Umbilical cord (tissue), 2 donors: ENCODE data around the gene TOGARAM2. TPM values are rescaled to one million over a fixed set of nuclear protein-coding genes. Genes with fewer than 3 reads are reported as not detected.
"Not testable (repeated sequence)": the region's sequence is repeated elsewhere in the genome, so short reads cannot be mapped to it uniquely, and the experiment has no call there.

Experiments
- DNase-seq: peaks from one replicate; pipeline ENCODE4 v3.0.0-alpha.2; 2015; ENCODE audit warnings: low spot score
- total RNA-seq: library from RNA; depleted of rRNA; stranded (reverse); fragments of >200 nt; gene quantifications from one replicate; pipeline ENCODE4 v1.2.3, GENCODE V29; 2014; ENCODE audit warnings: low replicate concordance; ENCODE audit not compliant: insufficient read depth

TOGARAM2 gene
- total RNA-seq, 1 donor from 2014 or later, result 1.4 TPM

DNA sequence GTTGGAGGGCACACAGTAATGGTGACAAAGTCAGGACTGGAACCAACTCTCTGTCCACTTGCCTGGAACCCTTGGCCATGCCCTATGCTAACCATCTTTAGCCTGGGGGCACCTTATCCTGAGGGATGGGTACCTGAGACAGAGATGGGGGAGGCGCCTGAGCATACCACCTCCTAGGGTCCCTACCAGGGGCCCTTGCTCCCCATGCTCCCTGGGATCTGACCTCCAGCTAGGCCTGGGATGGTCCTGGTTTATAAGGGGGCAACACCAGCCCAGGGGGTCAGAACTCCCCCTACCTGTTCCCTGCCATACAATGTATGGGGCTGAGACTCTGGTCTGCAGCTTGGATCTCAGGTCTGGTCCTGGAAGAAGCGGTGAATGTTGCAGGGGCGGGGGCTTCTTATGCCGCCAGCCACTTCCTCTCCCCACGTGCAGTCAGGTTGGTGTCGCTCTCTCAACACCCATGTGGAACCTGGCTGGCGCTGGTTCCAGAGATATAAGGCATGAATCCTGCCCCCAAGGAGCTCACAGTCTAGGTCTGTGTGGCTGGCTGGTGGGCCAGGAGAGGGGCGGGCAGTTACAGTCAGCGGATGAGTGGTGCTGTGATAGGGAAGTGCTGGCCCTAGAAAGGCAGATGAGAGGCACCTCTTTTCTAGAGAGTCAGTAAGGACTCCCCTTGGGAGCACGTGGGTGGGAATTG, 3.8 kb upstream of the TOGARAM2 start:
- no peak for DNase-seq

GRCh38 chr2:28978001-28978400, 3.1 kb upstream of the TOGARAM2 start:
- DNase-seq, result not testable (repeated sequence)

GRCh38 chr2:28978606-28979005, 2.5 kb upstream of the TOGARAM2 start:
- no peak for DNase-seq

- no peak for DNase-seq
Measured at GRCh38 chr2:28979041-28979440, 2.1 kb upstream of the TOGARAM2 start.

DNA sequence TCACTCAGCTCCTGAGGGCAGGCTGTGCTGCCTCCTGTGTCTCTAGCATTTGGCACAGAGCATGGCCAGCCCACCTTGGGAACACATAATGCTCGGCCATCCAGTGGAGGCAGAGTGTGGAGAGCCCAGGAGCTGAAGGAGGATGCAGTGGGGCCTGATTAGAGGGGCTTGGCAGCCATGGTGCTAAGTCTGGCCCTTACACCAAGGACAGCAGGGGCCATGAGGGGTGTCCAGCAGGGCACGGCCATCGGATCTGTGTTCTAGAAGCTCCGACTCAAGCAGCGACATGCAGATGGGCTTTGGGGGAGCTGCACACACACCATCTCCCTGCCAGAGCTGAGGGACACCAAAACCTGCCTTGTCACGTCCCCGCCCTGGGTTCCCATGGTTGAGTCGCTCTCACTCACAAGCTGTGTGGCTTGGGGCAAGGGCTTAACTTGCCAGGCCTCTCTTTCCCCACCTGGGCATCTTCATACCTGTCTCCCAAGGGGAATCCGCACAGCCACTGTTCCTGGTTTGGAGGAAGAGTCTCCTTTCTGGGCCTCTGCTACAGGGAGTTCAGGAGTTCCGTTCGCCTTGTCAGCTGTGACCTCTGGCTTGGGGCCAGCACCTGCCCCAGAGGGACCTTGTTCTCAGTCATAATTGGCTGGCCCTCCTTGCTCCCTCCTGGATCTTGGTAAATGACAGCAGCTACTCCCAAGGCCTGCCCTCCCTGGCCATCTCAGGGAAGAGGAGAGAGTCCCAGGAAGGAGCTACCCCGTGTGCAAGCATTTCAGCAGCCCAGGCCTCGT, 1.3 kb upstream of the TOGARAM2 start:
- DNase-seq, result no peak

DNA sequence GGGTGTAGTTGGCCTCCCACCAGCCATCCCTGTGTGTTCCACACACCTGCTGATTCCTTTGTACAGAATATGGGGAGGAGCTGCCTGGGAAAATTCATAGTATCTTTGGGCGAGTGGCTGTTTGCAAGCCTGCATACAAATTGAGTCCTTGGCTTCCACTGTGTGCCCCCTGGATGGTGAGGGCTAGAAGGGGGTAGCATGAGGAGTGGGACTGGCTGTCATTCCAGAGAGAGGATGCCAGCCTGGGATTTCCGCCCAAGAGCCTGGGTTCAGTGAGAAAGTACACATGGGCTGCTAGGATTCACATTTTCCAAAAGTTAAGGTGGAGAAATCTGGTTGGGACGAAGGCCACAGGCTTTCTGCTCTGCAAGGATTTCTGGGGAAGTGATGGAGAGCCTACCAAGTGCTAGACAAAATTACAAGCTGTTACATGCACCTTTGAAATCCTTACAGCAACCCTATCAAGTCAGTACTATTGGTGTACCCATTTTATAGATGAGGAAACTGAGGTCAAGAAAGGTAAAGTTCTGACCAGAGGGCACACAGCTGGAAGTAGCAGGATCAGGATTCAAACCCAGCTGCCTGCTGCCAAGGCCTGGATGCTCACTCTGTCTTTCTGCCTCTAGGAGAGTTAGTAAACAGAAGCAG, 606 bp upstream of the TOGARAM2 start:
- no peak for DNase-seq

GRCh38 chr2:28981620-28982376, 700 bp downstream of the TOGARAM2 start:
- DNase-seq, result no peak

GRCh38 chr2:28982381-28982950, 1.4 kb downstream of the TOGARAM2 start:
- no peak for DNase-seq

DNA sequence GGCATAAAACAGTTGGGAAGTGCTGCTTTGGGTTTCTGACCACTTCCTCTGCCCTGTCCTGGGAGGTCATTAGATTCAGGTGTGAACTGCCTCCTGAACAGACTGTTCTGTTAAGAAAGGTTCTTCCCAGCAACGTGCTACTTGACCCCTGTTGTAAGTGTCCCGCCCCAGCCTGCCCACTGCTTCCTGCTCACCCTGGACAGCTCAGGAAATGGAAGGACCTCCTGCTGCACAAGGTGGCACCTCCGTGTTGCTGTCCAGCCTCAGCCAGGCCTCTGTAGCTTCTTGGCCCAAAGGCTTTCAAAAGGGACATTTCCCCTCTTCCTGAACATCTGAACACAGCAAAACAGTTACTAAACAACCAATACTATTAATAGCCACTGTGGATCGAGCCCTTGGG, 5.3 kb downstream of the TOGARAM2 start:
- no peak for DNase-seq

DNA sequence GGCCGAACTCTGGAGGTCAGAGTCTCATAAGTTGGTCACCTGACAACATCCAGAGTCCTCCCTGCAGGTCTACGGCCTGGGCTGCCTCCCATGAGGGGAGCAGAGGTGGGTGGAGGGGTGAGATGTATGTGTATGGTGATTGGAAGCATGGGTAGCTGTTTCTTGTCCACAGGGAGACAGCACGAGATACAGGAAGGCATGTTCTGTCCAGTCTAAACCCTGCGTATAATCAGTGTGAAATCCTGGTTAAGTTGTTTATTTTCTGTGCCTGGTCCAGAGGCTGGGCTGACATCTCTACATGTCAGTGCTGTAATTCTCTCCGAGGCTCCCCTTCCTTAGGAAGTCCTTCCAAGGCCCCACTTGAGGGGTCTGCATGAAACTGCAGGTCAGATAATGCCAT, 8.9 kb downstream of the TOGARAM2 start:
- DNase-seq, result no peak

DNA sequence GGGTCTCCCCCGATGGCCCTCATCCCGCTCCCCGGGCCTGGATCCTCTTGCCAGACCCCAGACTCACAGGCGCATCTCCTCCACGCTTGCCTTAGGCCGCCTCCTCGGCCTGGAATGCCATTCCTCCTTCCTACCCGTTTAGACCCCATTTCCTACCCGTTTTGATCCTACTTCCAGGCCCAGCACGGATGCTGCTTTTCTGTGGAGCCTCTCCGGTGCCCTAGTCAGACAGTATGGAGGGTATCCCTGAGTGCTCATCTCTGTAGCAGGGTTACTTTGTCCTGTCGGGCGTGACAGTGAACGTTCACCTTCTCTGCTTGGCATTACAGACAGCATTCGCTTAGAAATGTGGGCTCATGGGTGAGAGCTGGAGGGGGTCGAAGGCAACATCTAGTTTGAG, 9.3 kb downstream of the TOGARAM2 start:
- no peak for DNase-seq

GRCh38 chr2:28991021-28991420, 9.9 kb downstream of the TOGARAM2 start:
- no peak for DNase-seq

DNA sequence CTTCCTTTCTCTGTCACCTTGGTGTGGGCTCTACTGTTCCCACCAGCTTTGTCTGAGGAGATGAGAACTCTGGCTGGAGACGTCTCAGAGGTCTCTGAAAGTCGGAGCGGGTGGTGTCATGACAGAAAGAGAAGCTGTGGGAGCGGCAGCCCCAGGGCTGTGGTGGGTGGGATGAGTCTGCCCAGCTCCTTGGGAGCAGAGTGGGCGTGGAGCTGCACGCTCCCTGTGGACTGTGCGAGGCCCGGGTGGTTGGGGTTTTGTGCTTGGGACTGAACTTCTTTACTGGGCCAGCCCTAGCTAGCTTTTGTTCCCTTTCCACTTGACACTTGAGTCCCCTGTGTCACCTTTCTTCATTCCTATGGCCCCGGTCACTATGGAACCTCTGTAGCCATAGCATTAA, 10.4 kb downstream of the TOGARAM2 start:
- DNase-seq, result no peak

GRCh38 chr2:28993206-28993960, 12.3 kb downstream of the TOGARAM2 start:
- DNase-seq, result no peak

DNA sequence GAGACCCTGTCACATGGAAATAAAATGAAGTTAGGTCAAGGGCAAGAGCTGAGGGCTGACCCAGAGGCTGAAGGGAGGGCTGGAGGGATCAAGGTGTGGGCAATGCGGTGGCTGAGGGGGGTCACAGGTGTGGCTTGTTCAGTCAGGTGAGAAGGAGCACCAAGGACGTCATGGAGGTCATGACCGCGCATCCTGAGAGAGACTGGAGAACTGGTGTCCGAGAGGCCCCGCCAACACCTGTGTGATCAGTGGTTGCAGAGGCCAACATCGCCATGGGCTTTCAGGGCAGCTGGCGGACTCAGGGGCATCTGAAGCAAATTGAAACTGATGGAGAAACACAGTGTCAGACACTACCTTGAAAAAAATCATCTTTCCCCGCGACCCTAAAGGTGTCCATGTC, 13.0 kb downstream of the TOGARAM2 start:
- DNase-seq, result no peak

GRCh38 chr2:28994679-28995078, 13.6 kb downstream of the TOGARAM2 start:
- DNase-seq, result no peak

DNA sequence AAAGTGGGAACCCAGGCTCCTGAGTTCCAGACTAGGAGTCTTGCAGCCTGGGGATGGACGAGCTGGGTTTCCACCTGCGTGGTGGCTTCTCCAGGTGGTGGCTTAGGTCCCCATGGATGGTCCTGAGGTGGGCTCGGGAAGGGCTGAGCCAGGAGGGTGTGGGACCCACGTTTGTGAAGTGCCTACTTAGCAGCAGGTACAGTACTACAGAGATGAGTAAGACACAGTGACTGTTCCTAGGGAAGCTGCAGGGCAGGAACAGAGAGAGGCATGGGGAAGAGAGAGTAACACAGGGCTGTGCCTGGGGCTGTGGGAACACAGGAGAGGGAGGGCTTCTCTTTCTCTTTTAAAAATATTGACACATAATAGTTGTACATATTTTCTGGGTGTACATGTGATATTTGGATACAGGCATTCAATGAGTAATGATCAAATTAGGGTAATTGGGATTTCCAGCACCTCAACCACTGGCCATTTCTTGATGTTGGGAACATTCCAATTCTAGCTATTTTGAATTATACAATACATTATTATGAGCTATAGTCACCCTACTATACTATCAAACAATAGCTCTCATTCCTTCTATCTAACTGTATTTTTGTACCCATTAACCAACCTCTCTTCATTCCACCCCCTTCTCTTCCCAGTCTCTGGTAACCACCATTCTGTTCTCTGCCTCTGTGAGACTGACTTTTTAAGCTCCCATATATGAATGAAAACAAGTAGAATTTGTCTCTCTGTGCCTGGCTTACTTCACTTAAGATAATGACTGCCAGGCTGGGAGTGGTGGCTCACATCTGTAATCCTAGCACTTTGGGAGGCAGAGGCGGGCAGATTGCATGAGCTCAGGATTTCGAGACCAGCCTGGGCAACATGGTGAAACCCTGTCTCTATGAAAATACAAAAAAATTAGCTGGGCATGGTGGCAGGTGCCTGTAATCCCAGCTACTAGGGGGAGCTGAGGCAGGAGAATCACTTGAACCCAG, 15.0 kb downstream of the TOGARAM2 start:
- peak; percentile 55 for DNase-seq

GRCh38 chr2:28997237-28997846, 16.2 kb downstream of the TOGARAM2 start:
- DNase-seq, result peak; percentile 37
